IPS-NIHi11 (cell line): Measurements from ENCODE around the gene SNX21.
A peak's percentile ranks its signal among the peaks of the same experiment; 100 is the strongest.

ENCODE experiments used
- DNase-seq: peaks from one replicate; pipeline ENCODE4 v3.0.0; 2012; ENCODE audit warnings: mixed read lengths, low spot score

Gene SNX21

GRCh38 chr20:45882469-45883099 lies 49.0 kb downstream of the SNX21 start:
- DNase-seq = no peak

- no peak for DNase-seq
These were observed 49.5 kb downstream of the SNX21 start for GRCh38 chr20:45883100-45883469.

GRCh38 chr20:45886590-45887345 lies 53.2 kb downstream of the SNX21 start:
- DNase-seq = no peak

- no peak for DNase-seq
These were observed 53.7 kb downstream of the SNX21 start, which contains the start of gene SPATA25 for GRCh38 chr20:45887346-45887715. Gene SPATA25 (minus strand): TSS chr20:45887622. CDS start chr20:45887590, 32 bp downstream.

- no peak for DNase-seq
These were observed 55.1 kb downstream of the SNX21 start for GRCh38 chr20:45888681-45889080.

- peak; percentile 82 for DNase-seq
These were observed 56.7 kb downstream of the SNX21 start for GRCh38 chr20:45890077-45890984.

- peak; percentile 99 for DNase-seq
These were observed 57.7 kb downstream of the SNX21 start, which contains the start of the genes CTSA and NEURL2 for GRCh38 chr20:45890985-45891983. Gene CTSA (plus strand): TSS chr20:45891335. CDS start chr20:45891569, 234 bp downstream. Gene NEURL2 (minus strand): TSS chr20:45891208. CDS start chr20:45890991, 217 bp downstream.

GRCh38 chr20:45892049-45892825 lies 58.6 kb downstream of the SNX21 start:
- peak; percentile 41 for DNase-seq
